Loucy (cell line): Measurements from ENCODE around the gene CEL.

Experiments used
- H2AFZ ChIP-seq: fragments of 200-600 bp; sonication (generic); 2 replicates; pipeline ENCODE4 v1.6.0; 2016; ENCODE audit warnings: antibody characterized with exemption, mild to moderate bottlenecking, low read length, moderate library complexity
- H3F3A ChIP-seq: fragments of 200-600 bp; 2 replicates; pipeline ENCODE4 v1.6.0; 2016; ENCODE audit warnings: antibody characterized with exemption, low read depth, mild to moderate bottlenecking
- H3K27me3 ChIP-seq: fragments of 200-600 bp; sonication (generic); 2 replicates; pipeline ENCODE4 v1.6.1; 2014; ENCODE audit warnings: low read length, mild to moderate bottlenecking; ENCODE audit not compliant: insufficient read depth, poor library complexity, severe bottlenecking
- H3K36me3 ChIP-seq: fragments of 200-600 bp; sonication (generic); 2 replicates; pipeline ENCODE4 v1.6.1; 2016; ENCODE audit warnings: low read length; ENCODE audit not compliant: insufficient read depth
- H3K4me1 ChIP-seq: fragments of 200-600 bp; sonication (generic); 2 replicates; pipeline ENCODE4 v1.5.1; 2014; ENCODE audit warnings: low read length, mild to moderate bottlenecking; ENCODE audit not compliant: insufficient read depth, poor library complexity, severe bottlenecking
- H3K4me2 ChIP-seq: fragments of 200-600 bp; sonication (generic); 2 replicates; pipeline ENCODE4 v1.6.0; 2014; ENCODE audit warnings: antibody characterized with exemption, low read length, low read depth, mild to moderate bottlenecking; ENCODE audit not compliant: poor library complexity, severe bottlenecking
- H3K4me3 ChIP-seq: fragments of 200-600 bp; sonication (generic); 2 replicates; pipeline ENCODE4 v1.5.1; 2014; ENCODE audit warnings: low read length, mild to moderate bottlenecking, mixed read lengths; ENCODE audit not compliant: poor library complexity, severe bottlenecking
- H3K79me2 ChIP-seq: fragments of 200-600 bp; sonication (generic); 2 replicates; pipeline ENCODE4 v1.6.1; 2014; ENCODE audit warnings: low read length; ENCODE audit not compliant: insufficient read depth
- H3K9ac ChIP-seq: fragments of 200-600 bp; sonication (generic); 2 replicates; pipeline ENCODE4 v1.6.0; 2014; ENCODE audit warnings: mild to moderate bottlenecking, low read depth, low read length, moderate library complexity; ENCODE audit not compliant: poor library complexity, severe bottlenecking
- H3K9me2 ChIP-seq: fragments of 200-600 bp; sonication (generic); replicated peaks from 2 replicates; pipeline ENCODE4 v1.6.1; 2016; ENCODE audit warnings: low read depth, low read length, mixed read lengths
- H3K9me3 ChIP-seq: fragments of 200-600 bp; sonication (generic); 2 replicates; pipeline ENCODE4 v1.6.1; 2014; ENCODE audit warnings: mild to moderate bottlenecking, antibody characterized with exemption, low read length, low read depth; ENCODE audit not compliant: insufficient read depth
- H4K20me1 ChIP-seq: fragments of 200-600 bp; sonication (generic); 2 replicates; pipeline ENCODE4 v1.6.0; 2014; ENCODE audit warnings: antibody characterized with exemption, low read length, mild to moderate bottlenecking; ENCODE audit not compliant: insufficient read depth, poor library complexity, severe bottlenecking
- CTCF ChIP-seq: fragments of 200-600 bp; sonication (generic); conservative IDR thresholded peaks from 2 replicates; pipeline ENCODE4 v1.5.1; 2014; ENCODE audit warnings: mild to moderate bottlenecking, antibody characterized with exemption, low read length
- EZH2phosphoT487 ChIP-seq: fragments of 200-600 bp; IDR thresholded peaks from 2 replicates; pipeline ENCODE4 v1.6.1; 2018; ENCODE audit warnings: antibody characterized with exemption, mild to moderate bottlenecking, moderate library complexity, borderline replicate concordance

Gene CEL

DNA sequence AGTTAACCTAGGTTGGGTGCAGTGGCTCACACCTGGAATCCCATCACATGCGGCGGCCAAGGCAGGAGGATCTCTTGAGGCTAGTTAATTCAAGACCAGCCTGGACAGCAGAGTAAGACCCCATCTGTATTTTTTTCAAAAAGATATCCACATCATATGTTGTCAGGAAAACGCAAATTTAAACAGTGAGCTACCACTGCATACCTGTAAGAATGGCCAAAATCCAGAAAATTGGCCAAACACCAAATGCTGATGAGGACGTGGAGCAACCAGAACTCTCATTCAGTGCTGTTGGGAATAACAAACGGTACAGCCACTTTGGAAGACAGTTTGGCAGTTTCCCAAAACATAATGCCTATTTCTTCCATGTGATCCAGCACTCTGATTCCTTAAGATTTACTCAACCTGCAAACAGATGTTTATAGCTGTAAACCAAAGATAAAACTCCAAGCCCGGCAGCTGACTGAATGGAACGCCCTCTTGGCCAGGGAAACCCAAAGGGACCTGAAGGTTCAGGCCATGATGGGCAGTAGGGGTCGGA is 12.4 kb downstream of the CEL start:
- H3K4me2 ChIP-seq, result no peak overlapping the region
- no peaks in the 10 kb centered on the region for H3F3A ChIP-seq
- H3K79me2 ChIP-seq, result no peaks in the 10 kb centered on the region
- H3K4me1 ChIP-seq, result peaks cover 3% of the 10 kb centered on the region
- H3K9me3 ChIP-seq, result no peaks in the 10 kb centered on the region
- H3K4me3 ChIP-seq, result no peak overlapping the region
- no peaks in the 10 kb centered on the region for H4K20me1 ChIP-seq
- H3K36me3 ChIP-seq, result no peaks in the 10 kb centered on the region
- no peak overlapping the region for H3K9ac ChIP-seq
- no peak for TF ChIP-seq CTCF
- TF ChIP-seq EZH2phosphoT487, result no peak
- H3K9me2 ChIP-seq, result no peaks in the 10 kb centered on the region
- H2AFZ ChIP-seq, result no peak overlapping the region
- H3K27me3 ChIP-seq, result no peaks in the 10 kb centered on the region

GRCh38 chr9:133075925-133076630 is 14.3 kb downstream of the CEL start:
- H3K36me3 ChIP-seq, result no peaks in the 10 kb centered on the region
- H2AFZ ChIP-seq, result no peak overlapping the region
- no peaks in the 10 kb centered on the region for H3K79me2 ChIP-seq
- no peaks in the 10 kb centered on the region for H3K27me3 ChIP-seq
- no peaks in the 10 kb centered on the region for H3K9me2 ChIP-seq
- H3K9ac ChIP-seq, result no peak overlapping the region
- H3K4me3 ChIP-seq, result no peak overlapping the region
- no peaks in the 10 kb centered on the region for H3K9me3 ChIP-seq
- no peaks in the 10 kb centered on the region for H3F3A ChIP-seq
- H4K20me1 ChIP-seq, result no peaks in the 10 kb centered on the region
- no peak overlapping the region for H3K4me2 ChIP-seq
- TF ChIP-seq EZH2phosphoT487, result no peak
- TF ChIP-seq CTCF, result no peak
- peaks cover 12% of the 10 kb centered on the region for H3K4me1 ChIP-seq

DNA sequence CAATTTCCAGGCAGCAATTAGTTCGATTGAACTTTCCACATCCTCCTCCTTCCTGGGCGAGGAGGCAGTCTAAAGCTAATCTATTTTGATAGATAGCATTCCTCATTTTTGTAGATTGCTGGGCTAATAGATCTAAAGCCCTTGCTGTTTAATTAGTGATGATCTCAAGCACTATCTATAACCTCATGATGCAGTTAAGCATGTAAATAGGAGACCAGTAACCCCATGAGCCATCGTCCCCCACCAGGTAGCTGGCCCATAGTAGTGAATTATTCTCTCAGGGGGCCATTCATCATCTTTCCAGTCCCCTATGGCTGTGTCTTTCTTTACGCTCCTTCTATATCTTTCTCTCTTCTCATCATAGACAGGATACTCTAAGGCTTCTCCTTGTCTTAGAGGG is 14.9 kb downstream of the CEL start:
- no peaks in the 10 kb centered on the region for H3K79me2 ChIP-seq
- H3K4me2 ChIP-seq, result no peak overlapping the region
- H2AFZ ChIP-seq, result no peak overlapping the region
- H3K36me3 ChIP-seq, result no peaks in the 10 kb centered on the region
- no peaks in the 10 kb centered on the region for H3K9me2 ChIP-seq
- no peaks in the 10 kb centered on the region for H4K20me1 ChIP-seq
- H3K9ac ChIP-seq, result no peak overlapping the region
- H3K4me1 ChIP-seq, result peaks cover 13% of the 10 kb centered on the region
- TF ChIP-seq EZH2phosphoT487 (no peak), CTCF (no peak)
- H3F3A ChIP-seq, result no peaks in the 10 kb centered on the region
- H3K9me3 ChIP-seq, result no peaks in the 10 kb centered on the region
- no peaks in the 10 kb centered on the region for H3K27me3 ChIP-seq
- no peak overlapping the region for H3K4me3 ChIP-seq
